WTC11 (cell line): ENCODE data around the gene C5orf15. TPM values are rescaled to one million over a fixed set of nuclear protein-coding genes. Genes with fewer than 3 reads are reported as not detected.

Experiments
- ATAC-seq: fragments of 200-7000 bp; cut with Tn5 transposase; 2 replicates; pipeline ENCODE4 v1.10.0; 2021; ENCODE audit warnings: mild to moderate bottlenecking, moderate library complexity
- CTCF ChIA-PET: fragments of 300-600 bp; sonication (Branson Sonifier 250); formaldehyde crosslinking; loops from one replicate; lab custom pipeline; 2021; ENCODE audit warnings: antibody characterized with exemption; lab: Charles Lee
- POLR2A ChIA-PET: fragments of 350-600 bp; sonication (Branson Sonifier 250); formaldehyde crosslinking; loops from one replicate; lab custom pipeline; 2021; ENCODE audit warnings: antibody characterized with exemption; lab: Charles Lee
- DNase-seq: peaks from one replicate; pipeline ENCODE4 v3.0.0; 2021; ENCODE audit warnings: low spot score
- H3K27ac Mint-ChIP-seq: 2 replicates; pipeline ENCODE4 v1.8.0; 2021; ENCODE audit warnings: mixed read lengths
- H3K27me3 Mint-ChIP-seq: 2 replicates; pipeline ENCODE4 v1.8.0; 2021; ENCODE audit warnings: low read depth, mild to moderate bottlenecking, moderate library complexity, mixed read lengths
- H3K36me3 Mint-ChIP-seq: 2 replicates; pipeline ENCODE4 v1.8.0; 2021; ENCODE audit warnings: mixed read lengths
- H3K4me1 Mint-ChIP-seq: 2 replicates; pipeline ENCODE4 v1.8.0; 2022; ENCODE audit warnings: mixed read lengths
- H3K4me3 Mint-ChIP-seq: 2 replicates; pipeline ENCODE4 v1.8.0; 2021; ENCODE audit warnings: mild to moderate bottlenecking, moderate library complexity, mixed read lengths
- H3K9me3 Mint-ChIP-seq: 2 replicates; pipeline ENCODE4 v1.8.0; 2021; ENCODE audit warnings: mixed read lengths
- ESRRA ChIP-seq: sonication (generic); formaldehyde crosslinking; IDR thresholded peaks from 2 replicates; pipeline ENCODE4 v1.8.1; 2022; ENCODE audit warnings: mild to moderate bottlenecking, missing genetic modification reagents, borderline replicate concordance
- ETV6 ChIP-seq: sonication (generic); formaldehyde crosslinking; IDR thresholded peaks from 2 replicates; pipeline ENCODE4 v1.8.1; 2022; ENCODE audit warnings: mild to moderate bottlenecking, missing genetic modification reagents
- JAZF1 ChIP-seq: fragments of 250-450 bp; sonication (Bioruptor Pico); IDR thresholded peaks from 2 replicates; pipeline ENCODE4 v1.9.0; 2021; ENCODE audit warnings: moderate library complexity, mild to moderate bottlenecking, inconsistent platforms
- ZNF232 ChIP-seq: sonication (generic); formaldehyde crosslinking; IDR thresholded peaks from 2 replicates; pipeline ENCODE4 v1.8.0; 2022; ENCODE audit warnings: mild to moderate bottlenecking, missing genetic modification reagents
- total RNA-seq: library from RNA; stranded (reverse); gene quantifications from 3 replicates; pipeline ENCODE4 v1.2.3, GENCODE V29; 2021
- TF ChIP-seq, protein P1 (sequence below): sonication (generic); formaldehyde crosslinking; IDR thresholded peaks from 2 replicates; pipeline ENCODE4 v1.8.1; 2022; ENCODE audit warnings: mild to moderate bottlenecking, moderate library complexity, missing genetic modification reagents
- TF ChIP-seq, protein P2 (sequence below): fragments of 250-450 bp; sonication (Bioruptor Pico); IDR thresholded peaks from 2 replicates; pipeline ENCODE4 v1.9.0; 2021; ENCODE audit warnings: mild to moderate bottlenecking, borderline replicate concordance
- TF ChIP-seq, protein P3 (sequence below): sonication (generic); formaldehyde crosslinking; conservative IDR thresholded peaks from 2 replicates; pipeline ENCODE4 v1.8.1; 2023; ENCODE audit warnings: mild to moderate bottlenecking, low read depth, missing genetic modification reagents, moderate library complexity
- TF ChIP-seq, protein P4 (sequence below): sonication (generic); formaldehyde crosslinking; IDR thresholded peaks from 2 replicates; pipeline ENCODE4 v1.8.1; 2023; ENCODE audit warnings: mild to moderate bottlenecking, missing genetic modification reagents, borderline replicate concordance
- TF ChIP-seq, protein P5 (sequence below): sonication (generic); formaldehyde crosslinking; IDR thresholded peaks from 2 replicates; pipeline ENCODE4 v1.8.0; 2023; ENCODE audit warnings: missing genetic modification reagents, mild to moderate bottlenecking, borderline replicate concordance
- TF ChIP-seq, protein P6 (sequence below): sonication (generic); formaldehyde crosslinking; IDR thresholded peaks from 2 replicates; pipeline ENCODE4 v1.8.0; 2022; ENCODE audit warnings: mild to moderate bottlenecking, missing genetic modification reagents

The C5orf15 gene
- total RNA-seq, 1 experiment from 2014 or later: 32.7 TPM

DNA sequence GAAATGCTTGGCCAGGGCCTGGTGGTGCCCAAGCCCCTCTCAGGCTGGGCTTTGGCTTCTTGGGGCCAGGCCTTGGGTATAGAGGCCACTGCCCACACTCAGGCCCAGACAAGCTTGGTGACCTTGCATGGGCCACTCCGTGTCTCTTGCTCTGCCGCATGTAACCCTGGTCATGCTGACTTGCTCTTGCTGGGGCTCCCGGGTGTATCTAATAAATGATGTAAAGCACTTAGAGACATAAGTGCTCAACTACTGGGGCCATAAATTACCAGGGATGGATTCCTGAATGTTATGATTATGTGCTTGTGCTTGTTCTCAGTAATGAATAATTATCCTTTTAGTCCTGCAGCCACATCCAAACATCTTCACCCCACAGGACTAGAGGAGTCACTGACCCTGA is 54.0 kb downstream of the C5orf15 start (continued):
- TF ChIP-seq, protein P1, sequence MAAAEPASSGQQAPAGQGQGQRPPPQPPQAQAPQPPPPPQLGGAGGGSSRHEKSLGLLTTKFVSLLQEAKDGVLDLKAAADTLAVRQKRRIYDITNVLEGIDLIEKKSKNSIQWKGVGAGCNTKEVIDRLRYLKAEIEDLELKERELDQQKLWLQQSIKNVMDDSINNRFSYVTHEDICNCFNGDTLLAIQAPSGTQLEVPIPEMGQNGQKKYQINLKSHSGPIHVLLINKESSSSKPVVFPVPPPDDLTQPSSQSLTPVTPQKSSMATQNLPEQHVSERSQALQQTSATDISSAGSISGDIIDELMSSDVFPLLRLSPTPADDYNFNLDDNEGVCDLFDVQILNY (CRISPR knock-in tag): no peak
- TF ChIP-seq, protein P2, sequence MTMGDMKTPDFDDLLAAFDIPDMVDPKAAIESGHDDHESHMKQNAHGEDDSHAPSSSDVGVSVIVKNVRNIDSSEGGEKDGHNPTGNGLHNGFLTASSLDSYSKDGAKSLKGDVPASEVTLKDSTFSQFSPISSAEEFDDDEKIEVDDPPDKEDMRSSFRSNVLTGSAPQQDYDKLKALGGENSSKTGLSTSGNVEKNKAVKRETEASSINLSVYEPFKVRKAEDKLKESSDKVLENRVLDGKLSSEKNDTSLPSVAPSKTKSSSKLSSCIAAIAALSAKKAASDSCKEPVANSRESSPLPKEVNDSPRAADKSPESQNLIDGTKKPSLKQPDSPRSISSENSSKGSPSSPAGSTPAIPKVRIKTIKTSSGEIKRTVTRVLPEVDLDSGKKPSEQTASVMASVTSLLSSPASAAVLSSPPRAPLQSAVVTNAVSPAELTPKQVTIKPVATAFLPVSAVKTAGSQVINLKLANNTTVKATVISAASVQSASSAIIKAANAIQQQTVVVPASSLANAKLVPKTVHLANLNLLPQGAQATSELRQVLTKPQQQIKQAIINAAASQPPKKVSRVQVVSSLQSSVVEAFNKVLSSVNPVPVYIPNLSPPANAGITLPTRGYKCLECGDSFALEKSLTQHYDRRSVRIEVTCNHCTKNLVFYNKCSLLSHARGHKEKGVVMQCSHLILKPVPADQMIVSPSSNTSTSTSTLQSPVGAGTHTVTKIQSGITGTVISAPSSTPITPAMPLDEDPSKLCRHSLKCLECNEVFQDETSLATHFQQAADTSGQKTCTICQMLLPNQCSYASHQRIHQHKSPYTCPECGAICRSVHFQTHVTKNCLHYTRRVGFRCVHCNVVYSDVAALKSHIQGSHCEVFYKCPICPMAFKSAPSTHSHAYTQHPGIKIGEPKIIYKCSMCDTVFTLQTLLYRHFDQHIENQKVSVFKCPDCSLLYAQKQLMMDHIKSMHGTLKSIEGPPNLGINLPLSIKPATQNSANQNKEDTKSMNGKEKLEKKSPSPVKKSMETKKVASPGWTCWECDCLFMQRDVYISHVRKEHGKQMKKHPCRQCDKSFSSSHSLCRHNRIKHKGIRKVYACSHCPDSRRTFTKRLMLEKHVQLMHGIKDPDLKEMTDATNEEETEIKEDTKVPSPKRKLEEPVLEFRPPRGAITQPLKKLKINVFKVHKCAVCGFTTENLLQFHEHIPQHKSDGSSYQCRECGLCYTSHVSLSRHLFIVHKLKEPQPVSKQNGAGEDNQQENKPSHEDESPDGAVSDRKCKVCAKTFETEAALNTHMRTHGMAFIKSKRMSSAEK (CRISPR knock-in tag): no peak
- TF ChIP-seq JAZF1 (CRISPR knock-in tag) (no peak), ETV6 (CRISPR knock-in tag) (no peak), ZNF232 (CRISPR knock-in tag) (no peak)

DNA sequence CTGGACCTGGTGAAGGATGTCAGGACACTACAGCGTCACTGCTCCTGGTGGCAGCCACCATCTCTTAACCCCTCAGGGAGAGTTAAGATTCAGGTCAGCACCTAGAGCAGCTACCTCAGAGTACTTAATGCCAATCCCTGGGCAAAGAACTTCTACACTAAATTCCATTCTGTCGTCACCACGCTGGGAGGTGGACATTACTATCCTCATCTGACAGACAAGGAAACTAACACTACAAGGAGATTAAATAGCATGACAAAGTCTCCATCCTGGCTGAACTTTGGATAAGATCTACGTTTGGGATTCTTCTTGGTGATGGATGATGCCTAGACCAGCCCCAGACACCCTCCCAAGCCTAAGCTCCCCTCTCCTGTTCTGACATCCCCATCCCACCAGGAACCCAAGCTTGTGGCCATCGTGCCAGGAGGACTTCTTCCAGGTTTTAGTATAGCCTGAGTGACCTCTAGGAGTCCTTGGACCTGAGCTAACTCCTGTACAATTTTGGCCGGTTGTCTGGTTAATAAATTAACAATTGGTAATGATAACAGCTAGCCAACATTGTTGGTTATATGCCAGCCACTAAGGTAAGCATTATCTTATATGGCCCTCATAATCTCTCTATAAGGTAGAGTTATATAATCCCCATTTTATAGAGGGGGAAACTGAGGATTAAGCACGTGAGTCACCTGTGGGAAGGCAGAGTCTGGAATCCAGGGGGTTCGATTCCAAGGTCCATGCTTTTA is 54.8 kb downstream of the C5orf15 start:
- H3K27me3 Mint-ChIP-seq: no peaks in the 10 kb centered on the region
- no peak overlapping the region for H3K4me3 Mint-ChIP-seq
- no peak for DNase-seq
- H3K4me1 Mint-ChIP-seq: no peaks in the 10 kb centered on the region
- no peaks in the 10 kb centered on the region for H3K36me3 Mint-ChIP-seq
- ChIA-PET POLR2A (no interaction called here), CTCF (interaction anchor here (1.0 kb wide), 1 partner anchor 43 kb away, joined by 3 read pairs; no protein-coding TSS in a partner anchor)
- H3K27ac Mint-ChIP-seq: no peak overlapping the region
- H3K9me3 Mint-ChIP-seq: no peaks in the 10 kb centered on the region
- ATAC-seq: no peak
- TF ChIP-seq, protein P3, sequence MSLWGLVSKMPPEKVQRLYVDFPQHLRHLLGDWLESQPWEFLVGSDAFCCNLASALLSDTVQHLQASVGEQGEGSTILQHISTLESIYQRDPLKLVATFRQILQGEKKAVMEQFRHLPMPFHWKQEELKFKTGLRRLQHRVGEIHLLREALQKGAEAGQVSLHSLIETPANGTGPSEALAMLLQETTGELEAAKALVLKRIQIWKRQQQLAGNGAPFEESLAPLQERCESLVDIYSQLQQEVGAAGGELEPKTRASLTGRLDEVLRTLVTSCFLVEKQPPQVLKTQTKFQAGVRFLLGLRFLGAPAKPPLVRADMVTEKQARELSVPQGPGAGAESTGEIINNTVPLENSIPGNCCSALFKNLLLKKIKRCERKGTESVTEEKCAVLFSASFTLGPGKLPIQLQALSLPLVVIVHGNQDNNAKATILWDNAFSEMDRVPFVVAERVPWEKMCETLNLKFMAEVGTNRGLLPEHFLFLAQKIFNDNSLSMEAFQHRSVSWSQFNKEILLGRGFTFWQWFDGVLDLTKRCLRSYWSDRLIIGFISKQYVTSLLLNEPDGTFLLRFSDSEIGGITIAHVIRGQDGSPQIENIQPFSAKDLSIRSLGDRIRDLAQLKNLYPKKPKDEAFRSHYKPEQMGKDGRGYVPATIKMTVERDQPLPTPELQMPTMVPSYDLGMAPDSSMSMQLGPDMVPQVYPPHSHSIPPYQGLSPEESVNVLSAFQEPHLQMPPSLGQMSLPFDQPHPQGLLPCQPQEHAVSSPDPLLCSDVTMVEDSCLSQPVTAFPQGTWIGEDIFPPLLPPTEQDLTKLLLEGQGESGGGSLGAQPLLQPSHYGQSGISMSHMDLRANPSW: no peak
- TF ChIP-seq, protein P4, sequence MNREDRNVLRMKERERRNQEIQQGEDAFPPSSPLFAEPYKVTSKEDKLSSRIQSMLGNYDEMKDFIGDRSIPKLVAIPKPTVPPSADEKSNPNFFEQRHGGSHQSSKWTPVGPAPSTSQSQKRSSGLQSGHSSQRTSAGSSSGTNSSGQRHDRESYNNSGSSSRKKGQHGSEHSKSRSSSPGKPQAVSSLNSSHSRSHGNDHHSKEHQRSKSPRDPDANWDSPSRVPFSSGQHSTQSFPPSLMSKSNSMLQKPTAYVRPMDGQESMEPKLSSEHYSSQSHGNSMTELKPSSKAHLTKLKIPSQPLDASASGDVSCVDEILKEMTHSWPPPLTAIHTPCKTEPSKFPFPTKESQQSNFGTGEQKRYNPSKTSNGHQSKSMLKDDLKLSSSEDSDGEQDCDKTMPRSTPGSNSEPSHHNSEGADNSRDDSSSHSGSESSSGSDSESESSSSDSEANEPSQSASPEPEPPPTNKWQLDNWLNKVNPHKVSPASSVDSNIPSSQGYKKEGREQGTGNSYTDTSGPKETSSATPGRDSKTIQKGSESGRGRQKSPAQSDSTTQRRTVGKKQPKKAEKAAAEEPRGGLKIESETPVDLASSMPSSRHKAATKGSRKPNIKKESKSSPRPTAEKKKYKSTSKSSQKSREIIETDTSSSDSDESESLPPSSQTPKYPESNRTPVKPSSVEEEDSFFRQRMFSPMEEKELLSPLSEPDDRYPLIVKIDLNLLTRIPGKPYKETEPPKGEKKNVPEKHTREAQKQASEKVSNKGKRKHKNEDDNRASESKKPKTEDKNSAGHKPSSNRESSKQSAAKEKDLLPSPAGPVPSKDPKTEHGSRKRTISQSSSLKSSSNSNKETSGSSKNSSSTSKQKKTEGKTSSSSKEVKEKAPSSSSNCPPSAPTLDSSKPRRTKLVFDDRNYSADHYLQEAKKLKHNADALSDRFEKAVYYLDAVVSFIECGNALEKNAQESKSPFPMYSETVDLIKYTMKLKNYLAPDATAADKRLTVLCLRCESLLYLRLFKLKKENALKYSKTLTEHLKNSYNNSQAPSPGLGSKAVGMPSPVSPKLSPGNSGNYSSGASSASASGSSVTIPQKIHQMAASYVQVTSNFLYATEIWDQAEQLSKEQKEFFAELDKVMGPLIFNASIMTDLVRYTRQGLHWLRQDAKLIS (CRISPR knock-in tag): no peak
- TF ChIP-seq ESRRA (CRISPR knock-in tag): no peak
- TF ChIP-seq, protein P5, sequence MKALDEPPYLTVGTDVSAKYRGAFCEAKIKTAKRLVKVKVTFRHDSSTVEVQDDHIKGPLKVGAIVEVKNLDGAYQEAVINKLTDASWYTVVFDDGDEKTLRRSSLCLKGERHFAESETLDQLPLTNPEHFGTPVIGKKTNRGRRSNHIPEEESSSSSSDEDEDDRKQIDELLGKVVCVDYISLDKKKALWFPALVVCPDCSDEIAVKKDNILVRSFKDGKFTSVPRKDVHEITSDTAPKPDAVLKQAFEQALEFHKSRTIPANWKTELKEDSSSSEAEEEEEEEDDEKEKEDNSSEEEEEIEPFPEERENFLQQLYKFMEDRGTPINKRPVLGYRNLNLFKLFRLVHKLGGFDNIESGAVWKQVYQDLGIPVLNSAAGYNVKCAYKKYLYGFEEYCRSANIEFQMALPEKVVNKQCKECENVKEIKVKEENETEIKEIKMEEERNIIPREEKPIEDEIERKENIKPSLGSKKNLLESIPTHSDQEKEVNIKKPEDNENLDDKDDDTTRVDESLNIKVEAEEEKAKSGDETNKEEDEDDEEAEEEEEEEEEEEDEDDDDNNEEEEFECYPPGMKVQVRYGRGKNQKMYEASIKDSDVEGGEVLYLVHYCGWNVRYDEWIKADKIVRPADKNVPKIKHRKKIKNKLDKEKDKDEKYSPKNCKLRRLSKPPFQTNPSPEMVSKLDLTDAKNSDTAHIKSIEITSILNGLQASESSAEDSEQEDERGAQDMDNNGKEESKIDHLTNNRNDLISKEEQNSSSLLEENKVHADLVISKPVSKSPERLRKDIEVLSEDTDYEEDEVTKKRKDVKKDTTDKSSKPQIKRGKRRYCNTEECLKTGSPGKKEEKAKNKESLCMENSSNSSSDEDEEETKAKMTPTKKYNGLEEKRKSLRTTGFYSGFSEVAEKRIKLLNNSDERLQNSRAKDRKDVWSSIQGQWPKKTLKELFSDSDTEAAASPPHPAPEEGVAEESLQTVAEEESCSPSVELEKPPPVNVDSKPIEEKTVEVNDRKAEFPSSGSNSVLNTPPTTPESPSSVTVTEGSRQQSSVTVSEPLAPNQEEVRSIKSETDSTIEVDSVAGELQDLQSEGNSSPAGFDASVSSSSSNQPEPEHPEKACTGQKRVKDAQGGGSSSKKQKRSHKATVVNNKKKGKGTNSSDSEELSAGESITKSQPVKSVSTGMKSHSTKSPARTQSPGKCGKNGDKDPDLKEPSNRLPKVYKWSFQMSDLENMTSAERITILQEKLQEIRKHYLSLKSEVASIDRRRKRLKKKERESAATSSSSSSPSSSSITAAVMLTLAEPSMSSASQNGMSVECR: no peak
- TF ChIP-seq, protein P6, sequence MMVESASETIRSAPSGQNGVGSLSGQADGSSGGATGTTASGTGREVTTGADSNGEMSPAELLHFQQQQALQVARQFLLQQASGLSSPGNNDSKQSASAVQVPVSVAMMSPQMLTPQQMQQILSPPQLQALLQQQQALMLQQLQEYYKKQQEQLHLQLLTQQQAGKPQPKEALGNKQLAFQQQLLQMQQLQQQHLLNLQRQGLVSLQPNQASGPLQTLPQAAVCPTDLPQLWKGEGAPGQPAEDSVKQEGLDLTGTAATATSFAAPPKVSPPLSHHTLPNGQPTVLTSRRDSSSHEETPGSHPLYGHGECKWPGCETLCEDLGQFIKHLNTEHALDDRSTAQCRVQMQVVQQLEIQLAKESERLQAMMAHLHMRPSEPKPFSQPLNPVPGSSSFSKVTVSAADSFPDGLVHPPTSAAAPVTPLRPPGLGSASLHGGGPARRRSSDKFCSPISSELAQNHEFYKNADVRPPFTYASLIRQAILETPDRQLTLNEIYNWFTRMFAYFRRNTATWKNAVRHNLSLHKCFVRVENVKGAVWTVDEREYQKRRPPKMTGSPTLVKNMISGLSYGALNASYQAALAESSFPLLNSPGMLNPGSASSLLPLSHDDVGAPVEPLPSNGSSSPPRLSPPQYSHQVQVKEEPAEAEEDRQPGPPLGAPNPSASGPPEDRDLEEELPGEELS (CRISPR knock-in tag): no peak
- TF ChIP-seq, protein P2 (CRISPR knock-in tag): no peak
